H1 (cell line): ENCODE results near the gene ANKS1A. TPM values are rescaled to one million over a fixed set of nuclear protein-coding genes. Genes with fewer than 3 reads are reported as not detected.

Experiments used
- SP1 ChIP-seq: IDR thresholded peaks from 2 replicates; pipeline ENCODE4 v1.6.1; 2011; ENCODE audit warnings: low read depth, low read length
- polyA plus RNA-seq, 7 experiments: library from polyadenylated mRNA; depleted of rRNA in 3 of 7; stranded (reverse) in 5 of 7; unstranded in 2 of 7; fragments of >200 nt in 5 of 7; fragments of 200-250 nt in 2 of 7; gene quantifications; 1 replicate in 5 of 7; 2 replicates in 1 of 7; 4 replicates in 1 of 7; pipeline versions ENCODE4 v1.2.1 to v1.2.3, GENCODE V29; 2011 to 2013; ENCODE audit warnings: missing spikeins in 2 of 7, mixed read lengths in 2 of 7
- total RNA-seq: library from RNA; stranded (reverse); fragmentation: NEBNext Ultra II Directional; extraction: Animal tissue kit (Norgen Biotek cat#: 25700); gene quantifications from 2 replicates; pipeline ENCODE4 v1.2.1, GENCODE V29; 2021
- TF ChIP-seq, protein P1 (sequence below), 3 experiments: IDR thresholded peaks; 1 replicate in 2 of 3; 2 replicates in 1 of 3; pipeline versions ENCODE4 v1.5.1 to v1.6.1; 2011; ENCODE audit warnings: low read length in 3 of 3, mild to moderate bottlenecking in 3 of 3, inconsistent platforms in 2 of 3, low read depth in 1 of 3, moderate library complexity in 1 of 3; ENCODE audit not compliant: insufficient read depth in 1 of 3; ENCODE audit errors: control extremely low read depth in 1 of 3

The ANKS1A gene
- total and polyA plus RNA-seq, 2 of the 8 experiments (the other 6 are each of a cell fraction or from before 2014, with no cell fraction given), result 9.8 to 30.9 TPM

DNA sequence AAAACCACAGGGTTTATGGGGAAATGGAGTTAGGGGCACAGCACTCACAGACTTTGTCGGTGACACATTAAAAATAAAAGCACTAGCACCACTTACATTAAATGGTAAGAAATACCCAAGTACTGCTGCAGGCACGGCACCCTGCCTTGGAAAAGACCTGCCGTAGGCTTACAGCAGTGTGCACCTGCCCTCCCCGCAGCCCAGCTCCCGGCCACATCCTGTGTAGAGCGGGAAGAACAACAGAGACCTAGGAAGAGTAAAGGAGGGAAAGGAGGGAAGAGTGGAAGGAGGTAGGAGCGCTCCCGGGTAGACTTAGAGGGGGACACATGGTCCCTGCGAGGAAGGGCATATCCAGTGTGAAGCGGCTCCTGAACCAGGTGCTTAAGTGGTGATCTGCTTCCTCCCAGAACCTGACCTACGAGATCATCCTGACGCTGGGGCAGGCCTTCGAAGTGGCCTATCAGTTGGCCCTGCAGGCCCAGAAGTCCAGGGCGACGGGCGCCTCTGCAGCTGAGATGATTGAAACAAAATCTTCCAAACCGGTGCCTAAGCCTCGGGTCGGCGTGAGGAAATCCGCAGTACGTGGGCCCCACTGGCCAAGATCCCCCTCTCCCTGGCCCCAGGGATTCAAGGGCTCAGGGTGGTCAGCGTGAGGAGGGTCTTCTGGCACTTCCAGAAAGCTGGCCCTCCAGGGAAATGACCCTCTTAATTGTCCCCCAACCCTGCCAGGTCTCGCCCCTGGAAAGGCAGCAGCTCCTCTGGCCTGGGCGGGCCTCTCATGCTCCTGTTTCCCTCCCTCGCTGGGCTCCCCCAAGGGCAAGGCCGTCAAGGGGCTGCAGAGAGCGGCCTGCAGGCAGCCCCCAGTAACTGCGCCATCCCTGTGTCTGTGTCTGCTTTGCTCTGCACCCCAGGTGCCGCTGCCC, 196.6 kb downstream of the ANKS1A start (continued):
- TF ChIP-seq, protein P1, sequence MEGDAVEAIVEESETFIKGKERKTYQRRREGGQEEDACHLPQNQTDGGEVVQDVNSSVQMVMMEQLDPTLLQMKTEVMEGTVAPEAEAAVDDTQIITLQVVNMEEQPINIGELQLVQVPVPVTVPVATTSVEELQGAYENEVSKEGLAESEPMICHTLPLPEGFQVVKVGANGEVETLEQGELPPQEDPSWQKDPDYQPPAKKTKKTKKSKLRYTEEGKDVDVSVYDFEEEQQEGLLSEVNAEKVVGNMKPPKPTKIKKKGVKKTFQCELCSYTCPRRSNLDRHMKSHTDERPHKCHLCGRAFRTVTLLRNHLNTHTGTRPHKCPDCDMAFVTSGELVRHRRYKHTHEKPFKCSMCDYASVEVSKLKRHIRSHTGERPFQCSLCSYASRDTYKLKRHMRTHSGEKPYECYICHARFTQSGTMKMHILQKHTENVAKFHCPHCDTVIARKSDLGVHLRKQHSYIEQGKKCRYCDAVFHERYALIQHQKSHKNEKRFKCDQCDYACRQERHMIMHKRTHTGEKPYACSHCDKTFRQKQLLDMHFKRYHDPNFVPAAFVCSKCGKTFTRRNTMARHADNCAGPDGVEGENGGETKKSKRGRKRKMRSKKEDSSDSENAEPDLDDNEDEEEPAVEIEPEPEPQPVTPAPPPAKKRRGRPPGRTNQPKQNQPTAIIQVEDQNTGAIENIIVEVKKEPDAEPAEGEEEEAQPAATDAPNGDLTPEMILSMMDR (IDR thresholded peaks at IDR 0.05; ENCODE audit: control extremely low read depth in 1 of 3, insufficient read depth in 1 of 3, low read depth in 1 of 3, low read length in 3 of 3), result no peak
- no peak for TF ChIP-seq SP1
